IPS-15b (cell line): ENCODE data around the gene NMNAT2.
A peak's percentile ranks its signal among the peaks of the same experiment; 100 is the strongest.
"Not testable (repeated sequence)": the region's sequence is repeated elsewhere in the genome, so short reads cannot be mapped to it uniquely, and the experiment has no call there.

Experiments
- H3K27me3 ChIP-seq: one replicate; pipeline ENCODE4 v1.6.1; 2013; ENCODE audit warnings: low read length; ENCODE audit not compliant: control insufficient read depth, insufficient read depth
- H3K36me3 ChIP-seq: one replicate; pipeline ENCODE4 v1.6.1; 2013; ENCODE audit warnings: low read length; ENCODE audit not compliant: control insufficient read depth, insufficient read depth
- H3K4me1 ChIP-seq: one replicate; pipeline ENCODE4 v1.6.1; 2013; ENCODE audit warnings: mild to moderate bottlenecking, low read length; ENCODE audit not compliant: control insufficient read depth, insufficient read depth
- H3K4me3 ChIP-seq: one replicate; pipeline ENCODE4 v1.5.1; 2013; ENCODE audit warnings: low read depth, low read length
- H3K9ac ChIP-seq: one replicate; pipeline ENCODE4 v1.6.1; 2013; ENCODE audit warnings: low read depth, mild to moderate bottlenecking, low read length
- H3K9me3 ChIP-seq: one replicate; pipeline ENCODE4 v1.6.1; 2013; ENCODE audit warnings: mild to moderate bottlenecking, low read length; ENCODE audit not compliant: control insufficient read depth, insufficient read depth

NMNAT2 gene

DNA sequence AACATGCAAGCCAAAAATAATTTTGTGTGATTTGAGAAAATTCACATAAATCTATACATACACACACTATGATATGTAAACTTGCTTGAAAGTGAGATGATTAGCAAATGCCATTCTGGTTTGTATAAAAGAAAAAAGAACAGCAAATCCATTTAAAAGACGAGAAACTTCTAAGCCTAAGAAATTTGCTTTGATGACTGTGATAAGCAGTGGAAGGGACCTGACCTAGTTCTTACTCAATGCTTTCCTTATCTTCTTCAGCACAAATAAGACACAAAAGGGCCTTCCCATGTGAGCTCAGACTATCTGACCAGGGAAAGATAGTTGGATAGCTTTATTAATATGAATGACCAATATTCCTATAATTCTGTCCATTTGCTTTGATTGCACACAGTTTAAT is 25.3 kb upstream of the NMNAT2 start:
- no peaks in the 10 kb centered on the region for H3K36me3 ChIP-seq
- H3K4me1 ChIP-seq, result no peaks in the 10 kb centered on the region
- no peak overlapping the region for H3K9ac ChIP-seq
- no peaks in the 10 kb centered on the region for H3K27me3 ChIP-seq
- H3K9me3 ChIP-seq, result no peaks in the 10 kb centered on the region
- no peak overlapping the region for H3K4me3 ChIP-seq

DNA sequence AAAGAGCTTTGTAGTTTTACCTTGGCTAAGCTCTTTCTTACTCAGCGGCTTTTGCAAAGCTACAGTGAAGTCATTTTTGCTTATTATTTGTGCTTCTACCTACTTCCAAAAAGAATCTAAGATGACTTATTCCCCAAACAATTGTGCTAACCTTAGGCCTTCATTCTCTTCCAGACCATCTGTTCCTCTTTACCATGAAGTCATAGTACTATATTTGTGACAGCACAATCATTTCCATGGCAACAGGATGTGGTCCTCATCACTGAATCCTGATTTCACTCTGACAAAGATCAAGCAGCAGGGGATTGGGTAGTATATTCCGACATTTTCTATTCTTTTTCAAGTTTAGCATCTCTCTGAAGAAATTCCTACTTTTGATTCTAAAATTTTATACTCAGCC is 24.8 kb upstream of the NMNAT2 start:
- Histone ChIP-seq H3K27me3 (no peaks in the 10 kb centered on the region), H3K9me3 (no peaks in the 10 kb centered on the region), H3K9ac (no peak overlapping the region), H3K4me3 (no peak overlapping the region), H3K4me1 (no peaks in the 10 kb centered on the region), H3K36me3 (no peaks in the 10 kb centered on the region)

DNA sequence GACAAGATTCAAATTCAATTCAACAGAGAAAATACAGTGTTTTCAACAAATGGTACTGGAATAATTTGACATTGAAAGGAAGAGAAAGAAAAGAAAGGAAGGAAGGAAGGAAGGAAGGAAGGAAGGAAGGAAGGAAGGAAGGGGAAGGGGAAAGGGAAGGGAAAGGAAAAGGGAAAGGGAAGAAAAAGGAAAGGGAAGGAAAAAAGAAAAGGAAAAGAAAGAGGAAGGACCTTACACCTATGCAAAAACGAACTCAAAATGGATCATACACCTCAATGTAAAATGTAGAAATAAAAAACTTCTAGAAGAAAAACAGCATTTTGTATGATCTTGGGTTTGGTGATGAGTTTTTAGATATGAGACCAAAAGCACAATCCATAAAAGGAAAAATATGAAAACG is 19.9 kb upstream of the NMNAT2 start:
- Histone ChIP-seq H3K9me3 (no peaks in the 10 kb centered on the region), H3K4me3 (no peak overlapping the region), H3K9ac (no peak overlapping the region), H3K36me3 (no peaks in the 10 kb centered on the region), H3K4me1 (no peaks in the 10 kb centered on the region), H3K27me3 (no peaks in the 10 kb centered on the region)

DNA sequence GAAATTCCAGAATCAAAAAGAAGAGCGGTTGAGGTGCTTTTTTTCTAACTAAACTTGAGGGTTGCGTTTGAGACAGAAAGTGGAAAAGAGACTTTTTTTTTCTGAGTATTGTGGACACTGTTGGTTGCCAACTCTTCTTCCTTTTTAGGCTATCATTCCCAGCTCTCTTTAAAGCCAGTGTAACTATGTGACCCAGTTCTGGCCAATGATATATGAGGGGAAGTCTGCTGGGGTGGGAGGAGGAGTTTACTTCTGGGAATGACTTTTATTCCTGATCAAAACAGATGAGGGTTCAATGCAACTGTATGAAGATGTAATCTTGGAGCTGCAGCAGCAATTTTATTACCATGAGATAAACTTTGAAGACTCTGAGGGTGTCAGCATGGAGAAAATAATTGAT is 17.3 kb upstream of the NMNAT2 start:
- no peaks in the 10 kb centered on the region for H3K36me3 ChIP-seq
- peaks cover under 1% of the 10 kb centered on the region for H3K4me1 ChIP-seq
- no peak overlapping the region for H3K4me3 ChIP-seq
- H3K9me3 ChIP-seq, result no peaks in the 10 kb centered on the region
- no peaks in the 10 kb centered on the region for H3K27me3 ChIP-seq
- H3K9ac ChIP-seq, result no peak overlapping the region

GRCh38 chr1:183433703-183434102 is 15.5 kb upstream of the NMNAT2 start:
- Histone ChIP-seq H3K9ac (no peak overlapping the region), H3K36me3 (no peaks in the 10 kb centered on the region), H3K27me3 (no peaks in the 10 kb centered on the region), H3K4me1 (peaks cover 5% of the 10 kb centered on the region), H3K4me3 (no peak overlapping the region), H3K9me3 (no peaks in the 10 kb centered on the region)

DNA sequence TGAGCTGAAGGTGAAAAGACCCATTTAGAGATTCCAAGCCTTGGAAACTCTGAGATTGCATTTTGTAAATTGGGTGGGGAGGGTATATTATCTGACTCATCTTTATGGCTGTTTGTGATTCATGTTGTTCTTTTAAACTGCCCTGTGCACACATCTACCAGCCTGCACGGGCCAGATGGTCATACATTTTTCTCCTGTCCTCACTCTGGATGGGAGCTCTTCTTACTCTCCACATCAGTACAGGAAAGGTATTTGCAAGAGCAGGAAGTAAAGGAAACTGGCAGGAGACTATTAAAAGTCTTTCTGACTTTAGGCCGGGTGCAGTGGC is 14.3 kb upstream of the NMNAT2 start:
- Histone ChIP-seq H3K9ac (no peak overlapping the region), H3K4me1 (peaks cover 5% of the 10 kb centered on the region), H3K9me3 (no peaks in the 10 kb centered on the region), H3K27me3 (no peaks in the 10 kb centered on the region), H3K4me3 (no peak overlapping the region), H3K36me3 (no peaks in the 10 kb centered on the region)

DNA sequence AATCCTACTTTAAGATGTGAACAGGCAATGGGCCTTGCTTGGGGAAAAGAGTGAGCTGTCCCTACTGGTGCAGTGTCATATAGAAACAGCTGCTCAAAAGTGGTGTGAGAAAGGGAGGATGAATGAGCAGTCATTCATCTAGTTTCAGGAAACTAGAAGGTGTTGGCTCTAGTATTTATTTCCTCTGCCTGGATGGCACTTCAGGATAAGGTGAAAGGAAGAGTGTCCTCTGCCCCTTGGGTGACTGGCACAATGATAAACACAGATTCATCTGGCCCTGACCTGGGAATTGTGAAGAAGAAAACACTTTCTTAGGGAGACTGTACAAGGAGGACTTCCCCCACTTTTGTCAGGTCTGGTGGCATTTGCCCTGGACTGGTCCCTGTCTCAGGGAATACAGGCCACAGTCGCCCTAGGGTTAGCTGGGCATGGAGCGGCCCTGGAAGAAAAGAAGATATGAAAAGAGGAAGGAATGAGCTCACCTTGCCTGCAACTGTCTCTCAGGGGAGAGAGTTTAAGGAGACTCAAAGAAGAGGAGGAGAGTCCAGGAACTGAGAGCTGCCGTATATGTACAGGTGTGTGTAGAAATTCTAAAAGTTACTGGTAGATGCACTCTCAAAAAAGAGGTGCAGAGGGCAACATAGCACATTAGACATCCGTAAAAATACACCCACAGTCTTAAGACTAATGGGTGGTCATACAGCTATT is 13.8 kb upstream of the NMNAT2 start:
- H3K36me3 ChIP-seq, result no peaks in the 10 kb centered on the region
- H3K27me3 ChIP-seq, result no peaks in the 10 kb centered on the region
- H3K9me3 ChIP-seq, result no peaks in the 10 kb centered on the region
- H3K9ac ChIP-seq, result no peak overlapping the region
- no peak overlapping the region for H3K4me3 ChIP-seq
- H3K4me1 ChIP-seq, result peaks cover 5% of the 10 kb centered on the region

- H3K27me3 ChIP-seq, H3K9ac ChIP-seq: not testable (repeated sequence)
These were observed 9.4 kb upstream of the NMNAT2 start for GRCh38 chr1:183427591-183427990.

GRCh38 chr1:183424691-183425090 is 6.5 kb upstream of the NMNAT2 start:
- no peaks in the 10 kb centered on the region for H3K27me3 ChIP-seq
- no peaks in the 10 kb centered on the region for H3K4me1 ChIP-seq
- no peaks in the 10 kb centered on the region for H3K36me3 ChIP-seq
- peaks cover 3% of the 10 kb centered on the region for H3K9me3 ChIP-seq
- H3K9ac ChIP-seq, result no peak overlapping the region
- H3K4me3 ChIP-seq, result no peak overlapping the region

More at GRCh38 chr1:183427591-183427990, 9.4 kb upstream of the NMNAT2 start:
- not testable (repeated sequence) for H3K4me1 ChIP-seq, H3K4me3 ChIP-seq, H3K9me3 ChIP-seq, H3K36me3 ChIP-seq

GRCh38 chr1:183423541-183423940 is 5.4 kb upstream of the NMNAT2 start:
- Histone ChIP-seq H3K4me3 (no peak overlapping the region), H3K27me3 (peaks cover 4% of the 10 kb centered on the region), H3K9ac (no peak overlapping the region), H3K36me3 (no peaks in the 10 kb centered on the region), H3K9me3 (peaks cover 3% of the 10 kb centered on the region), H3K4me1 (no peaks in the 10 kb centered on the region)

- Histone ChIP-seq H3K9me3 (no peaks in the 10 kb centered on the region), H3K27me3 (peaks cover 20% of the 10 kb centered on the region), H3K4me1 (peaks cover 8% of the 10 kb centered on the region), H3K4me3 (no peak overlapping the region), H3K36me3 (no peaks in the 10 kb centered on the region), H3K9ac (no peak overlapping the region)
These were observed 1.2 kb upstream of the NMNAT2 start for GRCh38 chr1:183419399-183419798.

DNA sequence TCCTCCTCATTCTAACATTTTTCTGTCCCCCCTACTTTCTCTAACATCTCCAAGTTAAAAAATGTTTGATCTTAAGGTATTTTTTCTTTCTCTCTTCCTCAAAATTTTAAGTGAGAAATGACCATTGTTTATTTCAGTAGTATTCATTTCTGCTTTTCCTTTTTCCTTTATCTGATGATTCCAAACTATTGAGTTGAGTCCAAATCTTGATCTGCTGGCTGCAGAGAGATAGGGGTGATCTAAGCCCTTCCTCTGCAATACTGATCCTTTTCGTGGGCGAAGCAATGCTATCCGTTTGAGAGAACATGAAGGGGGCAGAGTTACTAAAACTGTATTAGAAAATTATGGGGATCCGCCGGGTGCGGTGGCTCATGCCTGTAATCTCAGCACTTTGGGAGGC is 516 bp upstream of the NMNAT2 start:
- no peak overlapping the region for H3K9ac ChIP-seq
- peak overlapping the region; percentile 89 for H3K4me3 ChIP-seq
- H3K36me3 ChIP-seq, result no peaks in the 10 kb centered on the region
- H3K27me3 ChIP-seq, result peaks cover 20% of the 10 kb centered on the region
- no peaks in the 10 kb centered on the region for H3K9me3 ChIP-seq
- H3K4me1 ChIP-seq, result peaks cover 8% of the 10 kb centered on the region
